HG03439 (cell line): ENCODE measurements around the gene GAS2.
A peak's percentile ranks its signal among the peaks of the same experiment; 100 is the strongest.

ENCODE experiments used
- ATAC-seq: cut with Tn5 transposase; IDR thresholded peaks from one replicate; pipeline ENCODE4 v1.9.1; 2021; ENCODE audit warnings: mild to moderate bottlenecking, moderate library complexity; ENCODE audit not compliant: unreplicated experiment

The GAS2 gene

DNA sequence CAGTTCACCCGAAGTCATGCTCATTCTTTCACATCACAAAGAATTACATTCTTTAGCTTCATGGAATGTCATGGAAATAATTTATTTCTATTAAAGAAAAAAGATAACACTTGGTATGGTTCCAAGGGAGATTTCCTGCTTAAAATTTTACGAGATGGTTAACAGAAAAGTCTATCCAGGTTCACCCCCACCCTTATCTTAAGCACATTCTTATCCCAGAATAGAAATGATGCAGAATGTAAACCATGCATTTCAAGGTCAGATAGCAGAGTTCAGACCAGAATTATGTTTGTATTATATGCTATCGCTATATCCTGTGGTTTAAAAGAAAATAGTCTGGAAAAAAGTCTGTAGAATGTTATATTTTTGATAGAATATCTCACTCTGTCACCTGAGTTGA is 58.7 kb downstream of the GAS2 start:
- no peak for ATAC-seq

DNA sequence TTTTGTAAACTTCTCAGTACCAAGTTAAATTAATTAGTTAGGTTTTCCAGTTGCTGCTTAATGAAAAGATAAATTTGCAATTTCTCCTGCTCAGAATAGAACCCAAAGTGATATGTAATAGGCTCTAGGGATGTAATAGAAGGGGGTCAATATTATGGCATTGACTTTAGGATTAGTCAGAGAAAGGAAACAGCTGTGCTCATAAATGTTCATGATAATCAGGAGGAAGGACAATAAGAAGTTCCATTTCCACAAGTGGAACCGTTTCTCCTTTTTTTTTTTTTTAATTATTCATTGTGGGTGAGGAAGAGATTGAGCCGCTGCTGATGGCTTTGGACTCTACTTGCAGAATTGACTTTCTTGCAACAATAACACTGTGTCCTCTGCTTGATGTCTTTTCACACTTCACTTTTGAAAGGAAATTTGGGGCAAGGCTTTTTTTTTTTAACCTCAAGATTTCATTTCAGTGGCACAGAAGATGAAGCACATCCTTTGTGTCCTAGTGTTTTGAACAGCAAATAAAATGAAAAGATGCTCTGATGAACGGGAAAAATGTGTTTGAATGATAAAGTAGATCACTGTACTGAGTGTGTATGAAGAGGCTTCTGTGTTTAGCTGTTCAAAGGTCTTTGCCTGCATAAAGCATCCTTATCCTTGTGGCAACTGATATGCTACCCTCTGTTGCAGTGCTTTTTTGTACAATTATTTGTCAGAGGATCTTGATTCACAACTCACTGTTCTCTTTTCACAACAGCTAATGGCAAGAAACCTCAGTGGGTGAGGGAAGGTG is 62.4 kb downstream of the GAS2 start:
- ATAC-seq, result no peak

DNA sequence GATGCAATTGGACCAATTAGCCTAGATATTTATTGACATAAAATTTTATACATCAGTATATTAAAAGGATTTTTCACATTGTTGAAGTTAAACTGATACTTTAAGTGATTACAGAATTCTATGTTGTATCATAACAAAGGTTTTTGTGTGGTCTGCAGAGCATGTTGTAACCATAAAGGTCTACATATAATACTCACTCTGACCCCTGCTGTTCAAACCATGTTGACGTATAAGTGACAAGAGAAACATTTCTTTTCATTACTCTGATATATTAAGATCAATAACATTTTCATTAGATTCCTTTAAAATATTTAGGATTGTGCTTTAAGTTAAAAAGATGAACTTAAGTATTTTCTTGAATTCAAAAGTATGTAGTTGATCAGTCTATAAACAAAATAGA is 63.9 kb downstream of the GAS2 start:
- ATAC-seq, result no peak

DNA sequence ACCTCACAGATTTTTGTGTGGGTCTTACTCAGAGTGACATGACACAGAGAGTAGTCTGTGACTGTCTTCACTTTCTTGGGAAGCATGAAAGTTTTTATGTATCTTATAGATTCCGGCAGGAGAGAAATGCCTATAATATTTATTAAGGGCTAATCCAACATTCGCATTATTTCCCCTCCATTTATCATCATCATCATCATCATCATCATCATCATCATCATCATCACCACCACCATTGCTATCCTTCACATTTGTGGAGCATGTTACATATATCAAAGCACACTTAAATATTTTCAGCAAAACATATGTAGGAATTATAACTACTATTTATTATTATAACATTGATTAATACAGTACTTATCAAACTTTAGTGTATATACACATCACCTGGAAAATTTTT is 66.2 kb downstream of the GAS2 start:
- ATAC-seq, result no peak

DNA sequence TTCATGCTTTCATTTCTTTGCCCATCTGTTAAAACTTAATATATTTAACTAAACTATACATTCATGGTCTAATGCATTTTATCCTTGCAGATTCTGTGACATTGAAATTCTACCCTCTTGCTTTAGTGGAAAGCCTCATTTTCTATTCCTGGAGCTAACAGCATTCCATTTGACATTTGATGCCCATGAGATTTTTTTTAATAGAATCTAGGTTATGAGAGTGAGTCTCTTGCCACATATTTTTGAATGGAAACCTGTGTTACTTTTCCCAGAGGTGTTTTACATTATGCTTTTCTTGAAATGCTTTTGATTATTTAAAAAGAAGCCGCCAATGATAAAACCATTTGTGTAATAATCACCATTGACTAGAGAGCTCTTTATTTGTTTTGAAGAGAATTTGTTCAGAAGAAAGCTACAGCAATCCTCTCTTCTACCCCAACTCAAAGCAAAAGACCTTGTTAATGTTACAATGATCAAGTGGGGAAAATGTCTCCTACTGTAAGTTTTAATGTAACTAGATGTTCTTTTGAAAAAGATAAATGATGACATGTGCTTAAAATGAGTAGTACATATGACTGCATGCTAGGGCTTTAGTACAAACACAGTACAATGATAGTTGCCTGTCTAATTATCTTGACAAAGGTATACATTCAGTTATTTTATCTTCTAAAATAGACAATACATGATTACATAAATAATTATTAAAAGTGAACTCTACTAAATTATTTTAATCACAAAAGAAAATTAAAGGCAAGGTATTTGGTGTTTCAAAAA is 67.3 kb downstream of the GAS2 start:
- no peak for ATAC-seq

DNA sequence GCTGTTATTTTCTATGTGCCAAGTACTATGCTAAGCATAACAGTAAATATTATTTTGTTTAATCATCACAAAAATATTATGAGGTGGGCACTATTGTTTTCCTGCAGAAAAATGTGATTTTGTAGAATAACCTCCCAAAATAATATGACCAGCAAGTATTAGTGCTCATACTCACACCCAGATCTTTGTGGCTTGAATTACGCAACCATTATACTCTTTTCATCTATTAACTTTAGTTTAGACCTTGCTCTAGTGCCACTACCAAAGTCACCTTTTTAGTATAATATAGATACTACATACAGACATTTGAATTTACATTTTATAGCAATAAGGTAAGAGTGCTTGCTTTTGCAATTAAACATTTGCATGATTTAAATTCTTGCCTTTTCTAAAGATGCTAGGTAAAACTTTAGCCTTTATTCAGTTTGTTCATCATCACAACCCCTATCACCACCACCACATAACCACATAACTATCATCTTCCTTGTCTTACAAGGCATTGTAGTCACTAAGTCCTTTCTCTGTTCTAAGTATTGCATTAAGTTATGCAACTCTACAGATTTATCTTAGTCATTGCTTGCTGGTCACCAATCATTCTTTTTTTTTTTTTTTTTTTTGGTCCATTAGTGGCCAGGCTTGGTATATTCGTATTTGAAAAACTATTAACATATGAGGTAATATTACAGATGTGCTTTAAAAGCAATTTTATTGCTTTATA is 68.4 kb downstream of the GAS2 start:
- ATAC-seq, result no peak

DNA sequence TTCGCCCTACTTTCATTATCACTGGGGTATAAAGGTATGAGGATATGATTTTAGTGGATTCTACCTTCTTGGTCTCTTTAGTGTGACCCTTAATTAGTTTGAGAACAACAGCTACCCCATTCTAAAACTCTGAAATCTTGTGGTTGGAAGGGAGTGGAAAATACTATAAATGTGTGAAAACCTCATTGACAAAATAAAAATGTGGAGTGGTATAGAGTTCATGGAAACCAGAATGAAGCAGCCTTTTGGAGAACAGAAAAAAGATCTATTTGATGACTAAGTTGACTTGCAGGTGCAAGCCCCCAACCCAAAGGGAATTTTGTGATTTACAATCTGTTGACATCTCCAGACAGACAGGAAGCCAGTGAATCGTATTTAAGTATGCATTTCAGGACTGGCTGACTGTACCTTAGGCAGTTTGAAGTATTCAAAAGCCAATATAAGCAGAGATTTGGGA is 75.8 kb downstream of the GAS2 start:
- no peak for ATAC-seq

DNA sequence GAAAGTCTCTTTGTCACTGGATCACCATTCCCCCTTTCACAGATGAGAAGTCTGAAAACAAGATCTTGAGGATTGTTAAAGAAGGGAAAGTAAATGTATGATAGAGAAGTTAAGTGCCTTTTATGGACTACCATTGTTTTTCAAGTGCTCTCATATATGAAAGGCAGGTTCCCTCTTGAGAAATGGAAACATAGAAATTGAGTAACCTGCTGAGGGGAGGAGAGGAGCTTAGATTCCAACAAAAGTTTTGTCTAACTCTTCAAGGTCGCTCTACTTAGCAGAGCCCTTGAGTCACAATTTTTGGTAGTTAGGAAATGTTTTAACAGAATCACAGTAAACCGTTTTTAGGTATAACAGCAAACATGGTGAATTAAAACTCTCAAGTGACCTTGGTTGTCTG is 83.1 kb downstream of the GAS2 start:
- no peak for ATAC-seq

DNA sequence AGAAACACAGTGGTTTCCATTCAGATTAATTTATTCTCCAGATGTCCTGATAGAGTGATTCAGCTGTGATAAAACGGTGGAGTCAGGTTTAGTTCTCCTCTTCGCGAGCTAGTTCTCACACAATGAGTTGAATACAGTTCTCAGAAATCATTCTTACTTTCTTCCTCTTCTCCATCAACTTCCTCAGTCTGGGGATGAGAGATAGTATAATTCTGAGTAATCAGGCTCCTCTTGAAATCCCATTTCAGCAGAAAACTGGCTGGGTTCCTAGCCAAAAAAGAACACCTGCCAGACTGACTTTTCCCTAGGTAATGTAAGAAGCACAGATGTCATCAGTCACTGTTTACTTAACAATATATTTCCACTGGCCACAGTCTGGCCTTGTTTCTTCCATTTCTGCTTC is 86.5 kb downstream of the GAS2 start:
- no peak for ATAC-seq

DNA sequence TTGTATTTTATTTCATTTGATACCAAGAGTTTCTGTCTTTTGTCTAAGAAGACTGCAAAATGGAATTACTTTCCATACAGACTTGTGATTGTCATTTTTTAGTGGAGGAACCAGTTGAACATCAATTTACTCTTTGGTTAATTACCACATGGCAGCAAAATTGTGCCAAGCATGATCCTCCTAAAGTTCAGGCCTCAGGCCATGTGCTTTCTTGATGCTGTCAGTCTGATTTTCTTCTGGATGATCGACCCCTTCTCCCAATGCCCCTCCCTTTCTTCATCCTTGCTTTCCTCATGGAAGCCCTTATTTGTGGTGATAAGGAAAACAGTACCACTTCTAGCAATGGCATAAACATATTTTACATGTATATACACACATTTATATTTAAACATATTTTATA is 87.0 kb downstream of the GAS2 start:
- ATAC-seq, result no peak

DNA sequence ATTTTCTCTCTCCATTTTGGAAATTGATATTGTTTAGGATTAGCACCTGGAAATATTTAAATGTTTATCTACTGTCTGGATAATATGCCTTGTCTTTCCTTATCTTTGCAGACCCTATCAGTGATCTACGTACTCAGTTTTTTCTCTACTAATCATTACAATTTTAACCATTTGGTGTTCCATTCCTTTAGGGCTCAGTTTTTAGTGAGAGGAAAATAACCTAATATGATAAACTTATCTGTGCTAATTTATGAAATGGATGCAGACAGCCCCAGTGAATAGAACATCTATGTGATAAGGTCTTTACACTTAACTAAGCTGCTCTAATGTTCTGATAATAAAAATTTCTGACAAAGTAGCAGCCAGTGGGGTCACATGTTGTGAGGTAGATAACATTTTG is 94.7 kb downstream of the GAS2 start:
- ATAC-seq, result no peak

DNA sequence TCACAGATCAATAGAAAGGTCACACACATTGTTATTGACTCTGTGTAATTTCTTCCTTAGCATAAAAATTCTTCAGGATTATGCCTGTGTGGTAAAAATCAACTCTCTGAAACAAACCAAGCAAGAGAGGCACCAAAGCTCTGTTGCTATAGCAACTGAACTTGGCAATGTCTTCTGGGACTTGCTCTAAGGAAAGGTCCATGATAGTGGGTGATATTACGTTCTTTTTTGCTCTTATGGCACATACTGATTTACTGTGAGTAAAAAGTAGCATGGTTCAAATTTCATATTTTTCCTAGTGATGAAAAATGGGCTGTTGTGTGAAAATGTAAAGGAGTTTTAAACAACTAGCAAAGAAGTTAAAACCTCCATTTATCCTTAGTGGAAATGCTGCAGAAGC is 96.8 kb downstream of the GAS2 start:
- no peak for ATAC-seq

DNA sequence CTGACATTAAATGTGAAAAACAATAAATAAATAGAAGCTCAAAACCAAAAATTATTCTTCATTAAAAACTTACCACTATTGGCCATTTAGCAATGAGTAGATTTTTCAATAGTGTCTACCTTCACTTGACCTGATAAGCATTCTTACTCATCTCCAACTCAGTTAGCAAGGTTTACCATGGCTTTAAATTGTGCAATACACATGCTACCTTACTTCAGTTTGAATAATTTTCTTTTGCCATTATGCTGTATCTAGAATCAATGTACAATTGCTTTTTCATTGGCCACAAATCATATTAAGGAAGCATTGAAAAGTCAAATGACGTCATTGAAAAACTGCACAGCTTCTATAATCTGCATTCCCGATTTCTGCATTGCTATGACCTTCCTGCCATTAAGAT is 98.3 kb downstream of the GAS2 start:
- no peak for ATAC-seq

DNA sequence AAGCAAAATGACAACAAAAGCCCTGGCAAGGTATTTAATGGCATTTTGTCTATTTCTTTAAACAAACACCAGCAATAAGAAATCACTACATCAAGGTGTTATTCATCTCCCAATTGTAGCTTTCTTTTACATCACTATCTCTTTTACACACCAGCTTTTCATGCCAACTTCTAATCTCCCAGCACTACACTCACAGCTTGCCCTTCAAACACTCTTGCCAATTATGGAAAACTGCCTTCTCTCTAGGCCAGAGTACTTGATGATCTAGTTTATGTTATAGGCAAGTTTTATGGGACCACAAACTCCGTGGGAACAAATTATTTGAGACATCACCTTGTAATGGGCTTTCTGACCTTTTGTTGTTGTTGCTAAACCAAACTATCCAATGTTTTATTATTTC is 101.9 kb downstream of the GAS2 start:
- ATAC-seq, result no peak

DNA sequence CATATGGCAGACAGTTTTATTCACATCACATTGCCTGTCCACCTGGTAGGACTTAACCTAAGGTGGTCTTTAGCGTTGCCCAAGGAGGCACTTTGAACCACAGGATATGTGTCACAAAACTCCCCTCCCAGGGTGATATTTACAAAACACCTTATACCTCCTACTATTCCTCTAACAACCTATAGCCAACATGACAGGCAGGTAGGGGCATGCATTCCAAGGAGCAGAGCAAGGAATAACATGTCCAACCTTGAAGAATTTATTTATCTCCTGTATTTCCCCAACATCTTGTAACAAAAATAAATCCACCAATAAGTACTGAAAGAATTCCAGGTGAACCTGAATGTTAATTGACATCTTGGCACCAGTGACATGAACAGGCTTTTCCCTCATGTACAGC is 102.7 kb downstream of the GAS2 start:
- no peak for ATAC-seq

DNA sequence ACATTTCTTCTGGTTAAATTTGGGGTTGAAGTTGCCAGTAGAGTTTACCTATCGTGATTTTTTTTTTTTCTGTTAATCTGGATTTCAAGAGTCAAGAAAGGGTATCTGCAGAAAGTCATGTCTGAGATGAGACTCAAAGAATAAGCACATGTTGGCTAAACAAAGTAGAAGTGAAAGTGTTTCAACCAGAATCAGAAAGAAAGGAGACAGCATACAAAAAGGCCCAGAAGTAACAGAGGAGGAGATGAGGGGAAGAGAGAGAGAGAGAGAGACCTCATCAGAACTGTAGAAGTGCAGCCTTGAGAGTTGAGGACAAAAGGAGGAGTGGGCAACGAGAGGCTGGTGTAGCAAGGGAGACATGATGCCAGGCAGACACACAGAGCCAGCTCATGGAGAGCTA is 108.3 kb downstream of the GAS2 start:
- peak; percentile 58 for ATAC-seq

DNA sequence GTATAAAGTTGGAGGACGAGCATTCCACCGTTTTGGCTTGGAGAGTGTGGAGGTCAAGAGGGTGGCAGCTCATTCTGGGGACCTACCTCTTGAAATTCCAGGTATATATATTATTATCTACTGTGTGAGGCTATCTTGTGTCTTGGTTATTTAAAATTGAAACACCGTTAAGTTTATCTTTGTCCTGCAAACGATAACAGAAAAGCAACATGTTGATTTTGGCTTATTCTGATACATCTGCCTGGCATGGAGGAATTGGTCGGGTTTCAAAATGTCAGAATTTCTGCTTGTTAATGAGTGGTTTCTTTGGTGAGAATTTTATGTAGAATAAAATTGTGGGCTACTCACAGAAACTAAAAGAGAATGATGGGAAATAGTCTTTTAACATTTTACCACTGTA is 108.8 kb downstream of the GAS2 start:
- no peak for ATAC-seq

DNA sequence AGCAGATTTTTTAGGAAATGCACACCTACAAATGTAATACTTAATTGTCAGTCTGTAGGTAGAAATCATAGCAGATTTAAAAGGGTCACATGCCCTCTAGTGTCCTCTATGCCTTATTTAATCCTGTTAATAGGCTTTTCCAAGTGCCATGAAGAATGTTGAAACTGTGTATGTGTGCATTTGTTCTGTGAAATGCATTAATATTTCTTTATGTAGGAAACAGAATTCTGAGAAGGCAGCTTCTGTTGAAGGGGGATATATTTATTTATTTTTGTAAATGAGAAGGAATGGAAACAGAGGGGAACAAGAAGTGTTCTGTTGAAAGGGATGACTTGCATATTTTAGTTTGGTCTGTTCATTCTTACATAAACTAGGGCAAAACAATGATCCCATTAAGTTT is 112.2 kb downstream of the GAS2 start:
- no peak for ATAC-seq

DNA sequence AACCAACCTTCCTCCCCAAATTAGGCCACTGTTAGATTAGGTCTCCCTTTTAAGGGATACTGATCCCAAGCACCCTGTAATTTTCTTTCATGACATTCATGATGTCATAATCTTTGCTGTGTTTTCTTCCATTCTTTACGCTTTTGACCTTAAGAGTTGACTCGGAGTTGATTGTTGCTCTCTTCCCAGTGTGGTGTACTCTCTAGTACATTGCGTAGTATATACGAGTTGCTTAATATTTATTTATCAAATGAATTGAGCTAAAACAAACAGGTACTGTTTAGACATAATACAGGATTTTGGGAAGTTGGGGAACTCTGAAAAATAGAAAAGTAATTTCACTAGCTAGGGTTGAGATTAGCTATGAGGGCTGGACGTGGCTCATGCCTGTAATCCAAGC is 113.4 kb downstream of the GAS2 start:
- no peak for ATAC-seq

DNA sequence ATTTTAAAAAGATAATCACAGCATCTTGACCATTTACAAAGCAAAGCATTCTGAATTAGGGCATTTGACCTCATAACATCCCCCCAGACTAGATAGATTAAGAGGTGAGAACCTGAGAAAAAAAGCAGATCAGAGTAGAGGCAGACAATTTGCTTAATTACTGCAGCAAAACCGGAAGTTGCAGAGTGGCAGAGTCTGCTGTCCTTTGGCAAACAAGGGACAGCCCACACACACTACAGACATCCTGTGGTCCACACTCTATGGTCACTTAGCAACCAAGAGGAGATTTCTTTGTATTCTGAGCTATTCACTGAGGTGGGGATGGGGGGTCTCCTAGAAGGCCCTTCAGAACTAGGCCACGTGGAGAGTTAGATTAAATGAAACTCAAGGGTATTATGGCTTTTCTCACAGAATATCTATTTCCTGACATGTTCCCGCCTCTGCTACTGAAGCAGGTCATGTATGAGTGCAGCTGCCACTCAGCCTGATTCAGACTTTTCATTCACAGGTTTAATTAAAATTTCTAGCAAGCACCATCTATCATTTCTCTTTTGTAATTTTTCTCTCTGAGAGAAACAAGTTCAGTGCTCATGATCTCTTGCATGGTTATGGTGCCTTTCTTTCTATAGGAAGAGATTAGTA is 114.7 kb downstream of the GAS2 start:
- peak; percentile 82 for ATAC-seq

DNA sequence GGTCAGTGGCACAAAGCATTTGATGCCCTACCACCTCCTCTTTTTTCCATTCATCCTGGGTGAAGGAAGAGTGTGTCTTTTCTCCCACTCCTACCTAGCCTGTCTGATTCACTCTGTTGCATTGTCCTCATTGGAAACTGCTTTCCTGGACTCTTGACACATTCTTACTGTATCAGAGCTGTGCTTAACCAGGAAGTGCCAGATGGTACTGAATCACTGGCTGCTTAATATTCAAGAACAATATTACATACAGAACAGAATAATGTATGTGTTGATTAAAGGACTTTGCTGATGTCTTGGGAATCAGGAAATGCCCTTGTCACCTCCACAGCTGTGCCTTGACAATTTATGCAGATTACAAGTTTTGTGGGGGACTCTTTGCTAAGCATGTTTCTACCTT is 118.8 kb downstream of the GAS2 start:
- no peak for ATAC-seq
